Activated naive CD8-positive, alpha-beta T cell (primary cell): ENCODE data around the gene SENP2.
"Not testable (repeated sequence)": the region's sequence is repeated elsewhere in the genome, so short reads cannot be mapped to it uniquely, and the experiment has no call there.

ENCODE experiments used
- H3K27ac Mint-ChIP-seq: one replicate; pipeline ENCODE4 v1.8.0; 2021; ENCODE audit warnings: mixed read lengths
- H3K27me3 Mint-ChIP-seq: one replicate; pipeline ENCODE4 v1.8.0; 2021; ENCODE audit warnings: mixed read lengths
- H3K36me3 Mint-ChIP-seq: one replicate; pipeline ENCODE4 v1.8.0; 2021; ENCODE audit warnings: mixed read lengths
- H3K4me1 Mint-ChIP-seq: one replicate; pipeline ENCODE4 v1.8.0; 2021; ENCODE audit warnings: low read depth, mixed read lengths
- H3K4me3 Mint-ChIP-seq: one replicate; pipeline ENCODE4 v1.8.0; 2021; ENCODE audit warnings: mild to moderate bottlenecking, mixed read lengths
- H3K9me3 Mint-ChIP-seq: one replicate; pipeline ENCODE4 v1.8.0; 2021; ENCODE audit warnings: low read depth, mixed read lengths

Gene SENP2

GRCh38 chr3:185572183-185572582, 13.9 kb upstream of the SENP2 start:
- H3K27me3 Mint-ChIP-seq = no peaks in the 10 kb centered on the region
- peaks cover 3% of the 10 kb centered on the region for H3K36me3 Mint-ChIP-seq
- H3K4me1 Mint-ChIP-seq = no peaks in the 10 kb centered on the region
- H3K4me3 Mint-ChIP-seq = no peak overlapping the region
- H3K9me3 Mint-ChIP-seq = peaks cover 12% of the 10 kb centered on the region
- no peak overlapping the region for H3K27ac Mint-ChIP-seq

GRCh38 chr3:185575108-185575869, 10.8 kb upstream of the SENP2 start:
- not testable (repeated sequence) for H3K4me1 Mint-ChIP-seq, H3K27ac Mint-ChIP-seq, H3K4me3 Mint-ChIP-seq, H3K27me3 Mint-ChIP-seq, H3K36me3 Mint-ChIP-seq
- peaks cover 12% of the 10 kb centered on the region for H3K9me3 Mint-ChIP-seq

GRCh38 chr3:185582236-185582635, 3.9 kb upstream of the SENP2 start:
- Mint-ChIP-seq H3K4me1 (peaks cover 18% of the 10 kb centered on the region), H3K9me3 (no peaks in the 10 kb centered on the region), H3K27me3 (no peaks in the 10 kb centered on the region), H3K27ac (no peak overlapping the region), H3K4me3 (no peak overlapping the region), H3K36me3 (no peaks in the 10 kb centered on the region)

GRCh38 chr3:185582871-185583270, 3.2 kb upstream of the SENP2 start:
- Mint-ChIP-seq H3K36me3 (no peaks in the 10 kb centered on the region), H3K27ac (no peak overlapping the region), H3K9me3 (no peaks in the 10 kb centered on the region), H3K27me3 (no peaks in the 10 kb centered on the region), H3K4me1 (peaks cover 21% of the 10 kb centered on the region), H3K4me3 (no peak overlapping the region)

DNA sequence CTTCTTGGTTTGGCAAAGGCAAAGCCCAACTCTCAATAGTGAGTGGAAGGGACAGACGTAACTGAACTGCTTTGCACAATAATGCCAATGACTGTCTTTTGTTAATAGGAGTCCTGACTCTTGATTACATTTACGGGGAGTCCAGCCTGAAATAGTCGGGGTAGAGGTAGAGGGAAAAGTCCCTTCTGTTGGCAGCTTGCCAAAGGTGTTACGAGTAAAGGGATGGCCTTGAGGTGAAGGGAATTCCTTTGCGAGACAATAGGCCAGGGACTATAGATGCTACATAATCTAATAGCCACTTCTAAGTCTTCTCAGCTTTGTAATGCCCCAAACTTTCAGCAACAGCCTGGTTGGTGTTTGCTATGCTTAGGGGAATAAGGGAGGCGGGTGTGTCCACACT, 2.2 kb upstream of the SENP2 start:
- Mint-ChIP-seq H3K27ac (no peak overlapping the region), H3K9me3 (no peaks in the 10 kb centered on the region), H3K36me3 (peaks cover 3% of the 10 kb centered on the region), H3K4me3 (no peak overlapping the region), H3K27me3 (no peaks in the 10 kb centered on the region), H3K4me1 (peaks cover 28% of the 10 kb centered on the region)

DNA sequence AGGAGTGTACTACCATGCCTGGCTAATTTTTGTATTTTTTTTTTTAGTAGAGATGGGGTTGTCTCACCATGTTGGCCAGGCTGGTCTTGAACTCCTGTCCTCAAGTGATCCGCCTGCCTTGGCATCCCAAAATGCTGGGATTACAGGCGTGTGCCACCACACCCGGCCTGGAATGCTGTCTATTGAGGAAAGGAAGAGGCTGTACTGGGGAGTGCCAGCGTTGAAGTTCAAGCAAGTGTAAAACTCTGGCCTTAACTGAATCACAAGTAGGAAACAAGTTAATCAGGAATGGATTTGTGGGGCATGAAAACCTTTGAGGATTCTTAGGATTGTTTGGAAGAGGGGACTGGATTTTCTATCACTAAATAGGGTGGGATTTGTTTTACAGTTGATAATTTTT, 1.4 kb upstream of the SENP2 start:
- Mint-ChIP-seq H3K36me3 (peaks cover 3% of the 10 kb centered on the region), H3K27me3 (no peaks in the 10 kb centered on the region), H3K27ac (peak overlapping the region; percentile 46), H3K4me1 (peaks cover 34% of the 10 kb centered on the region), H3K4me3 (peak overlapping the region; percentile 55), H3K9me3 (no peaks in the 10 kb centered on the region)

- Mint-ChIP-seq H3K4me1 (peaks cover 34% of the 10 kb centered on the region), H3K36me3 (peaks cover 3% of the 10 kb centered on the region), H3K4me3 (peak overlapping the region; percentile 95), H3K27ac (peak overlapping the region; percentile 96), H3K9me3 (no peaks in the 10 kb centered on the region), H3K27me3 (no peaks in the 10 kb centered on the region)
Observed at GRCh38 chr3:185585518-185585858, 607 bp upstream of the SENP2 start.

- Mint-ChIP-seq H3K27ac (peak overlapping the region; percentile 96), H3K36me3 (peaks cover 3% of the 10 kb centered on the region), H3K4me1 (peaks cover 34% of the 10 kb centered on the region), H3K4me3 (peak overlapping the region; percentile 95), H3K27me3 (no peaks in the 10 kb centered on the region), H3K9me3 (no peaks in the 10 kb centered on the region)
Observed at GRCh38 chr3:185586686-185587039, 568 bp downstream of the SENP2 start.

DNA sequence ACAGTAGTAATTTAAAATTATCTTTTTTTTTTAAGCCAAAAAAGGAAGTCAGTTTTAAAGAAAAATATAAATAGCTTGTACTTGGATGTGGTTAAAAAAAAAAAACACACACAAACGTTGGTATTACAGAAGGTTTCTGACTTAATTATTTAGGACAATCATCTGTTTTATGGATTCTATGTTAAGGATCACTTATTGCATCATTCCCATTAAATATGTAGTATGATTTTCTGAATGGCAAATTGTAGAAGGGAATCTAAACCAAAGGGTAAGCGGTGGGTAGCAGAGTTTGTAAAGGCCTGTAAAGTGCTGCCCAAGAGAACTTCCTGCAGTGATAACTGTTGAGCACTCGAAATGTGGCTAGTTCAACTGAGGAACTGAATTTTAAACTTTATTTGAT, 8.0 kb downstream of the SENP2 start:
- Mint-ChIP-seq H3K27me3 (no peaks in the 10 kb centered on the region), H3K4me1 (peaks cover 15% of the 10 kb centered on the region), H3K36me3 (peaks cover 5% of the 10 kb centered on the region), H3K27ac (no peak overlapping the region), H3K4me3 (no peak overlapping the region), H3K9me3 (no peaks in the 10 kb centered on the region)

- Mint-ChIP-seq H3K9me3 (no peaks in the 10 kb centered on the region), H3K27ac (no peak overlapping the region)
Observed at GRCh38 chr3:185595526-185595925, 9.4 kb downstream of the SENP2 start.

GRCh38 chr3:185605566-185605965, 19.5 kb downstream of the SENP2 start:
- H3K9me3 Mint-ChIP-seq = no peaks in the 10 kb centered on the region
- peaks cover 6% of the 10 kb centered on the region for H3K4me1 Mint-ChIP-seq
- H3K27me3 Mint-ChIP-seq = no peaks in the 10 kb centered on the region
- H3K4me3 Mint-ChIP-seq = no peak overlapping the region
- H3K36me3 Mint-ChIP-seq = peaks cover 15% of the 10 kb centered on the region
- H3K27ac Mint-ChIP-seq = no peak overlapping the region

More at GRCh38 chr3:185595526-185595925, 9.4 kb downstream of the SENP2 start:
- Mint-ChIP-seq H3K36me3 (peaks cover 9% of the 10 kb centered on the region), H3K4me1 (peaks cover 12% of the 10 kb centered on the region), H3K4me3 (no peak overlapping the region), H3K27me3 (no peaks in the 10 kb centered on the region)

GRCh38 chr3:185606196-185606595, 20.1 kb downstream of the SENP2 start:
- H3K27me3 Mint-ChIP-seq = no peaks in the 10 kb centered on the region
- no peak overlapping the region for H3K4me3 Mint-ChIP-seq
- H3K9me3 Mint-ChIP-seq = no peaks in the 10 kb centered on the region
- H3K27ac Mint-ChIP-seq = no peak overlapping the region
- H3K4me1 Mint-ChIP-seq = peaks cover 6% of the 10 kb centered on the region
- peaks cover 15% of the 10 kb centered on the region for H3K36me3 Mint-ChIP-seq

DNA sequence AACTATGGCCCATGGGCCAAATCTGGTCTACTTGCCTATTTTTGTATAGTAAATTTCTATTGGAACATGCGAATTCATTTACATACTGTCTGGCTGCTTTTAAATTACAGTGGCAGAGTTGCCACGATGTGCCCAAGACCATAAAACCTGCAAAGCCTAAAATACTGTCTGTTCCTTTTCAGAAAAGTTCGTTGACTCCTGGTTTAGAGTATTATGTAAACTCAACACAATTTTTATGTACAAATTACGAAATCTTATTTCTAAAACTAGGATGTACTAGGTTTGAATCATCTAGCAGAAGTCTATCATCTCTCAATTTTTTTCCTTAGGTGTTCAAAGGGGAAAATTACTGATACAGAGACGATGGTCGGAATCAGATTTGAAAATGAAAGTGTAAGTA, 26.9 kb downstream of the SENP2 start:
- no peaks in the 10 kb centered on the region for H3K9me3 Mint-ChIP-seq
- no peaks in the 10 kb centered on the region for H3K27me3 Mint-ChIP-seq
- peaks cover 13% of the 10 kb centered on the region for H3K36me3 Mint-ChIP-seq
- H3K4me1 Mint-ChIP-seq = no peaks in the 10 kb centered on the region
- H3K27ac Mint-ChIP-seq = no peak overlapping the region
- no peak overlapping the region for H3K4me3 Mint-ChIP-seq

DNA sequence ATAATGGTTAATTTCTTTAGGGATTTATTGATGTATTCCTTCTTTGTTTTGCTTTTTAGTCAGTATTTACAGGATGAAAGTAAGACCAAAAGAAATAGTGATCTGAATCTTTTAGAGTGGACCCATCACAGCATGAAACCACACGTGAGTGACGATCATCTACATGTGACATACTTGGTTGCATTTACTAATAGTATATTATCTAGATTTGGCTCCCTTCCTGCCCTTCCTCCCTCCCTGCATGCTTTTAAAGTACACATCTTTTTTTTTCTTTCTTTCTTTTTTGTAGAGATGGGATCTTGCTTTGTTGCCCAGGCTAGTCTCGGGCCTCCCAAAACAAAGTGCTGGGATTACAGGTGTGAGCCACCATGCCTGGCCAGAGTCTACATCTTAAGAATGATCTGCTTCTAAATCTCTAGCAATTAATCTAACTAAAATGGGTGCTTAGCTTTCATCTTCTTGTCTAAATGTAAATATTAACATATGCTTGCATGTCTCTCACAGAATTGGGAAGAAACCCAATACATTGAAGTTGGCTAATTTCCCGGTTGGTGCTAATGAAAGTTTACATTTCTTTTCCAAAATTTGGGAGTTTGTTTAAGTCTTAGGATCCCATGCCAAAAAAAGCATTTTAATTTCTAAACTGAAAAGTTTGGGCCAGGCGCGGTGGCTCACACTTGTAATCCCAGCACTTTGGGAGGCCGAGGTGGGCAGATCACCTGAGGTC, 38.0 kb downstream of the SENP2 start:
- no peaks in the 10 kb centered on the region for H3K9me3 Mint-ChIP-seq
- H3K4me3 Mint-ChIP-seq = no peak overlapping the region
- no peaks in the 10 kb centered on the region for H3K4me1 Mint-ChIP-seq
- no peak overlapping the region for H3K27ac Mint-ChIP-seq
- H3K36me3 Mint-ChIP-seq = peaks cover 4% of the 10 kb centered on the region
- no peaks in the 10 kb centered on the region for H3K27me3 Mint-ChIP-seq

DNA sequence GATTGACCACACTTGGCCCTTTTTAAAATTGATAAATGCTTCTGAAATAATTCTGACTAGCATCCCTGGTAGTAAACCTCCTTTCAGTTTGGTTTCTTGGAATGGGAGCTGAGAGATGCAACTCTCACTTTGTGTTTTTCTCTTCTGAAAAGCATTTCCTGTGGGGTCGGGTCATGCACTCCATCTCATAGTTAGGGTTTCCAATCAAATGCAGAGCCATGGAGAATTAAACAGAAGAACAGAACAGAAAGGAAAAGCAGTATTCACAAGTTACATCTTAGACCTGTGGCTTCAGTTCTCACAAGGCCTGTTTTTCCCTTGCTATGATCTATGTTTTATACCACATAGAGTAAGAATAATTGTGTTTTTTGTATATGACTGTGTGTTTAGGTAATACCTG, 39.7 kb downstream of the SENP2 start:
- Mint-ChIP-seq H3K4me1 (no peaks in the 10 kb centered on the region), H3K27me3 (no peaks in the 10 kb centered on the region), H3K4me3 (no peak overlapping the region), H3K9me3 (no peaks in the 10 kb centered on the region), H3K27ac (peak overlapping the region; percentile 34), H3K36me3 (peaks cover 4% of the 10 kb centered on the region)
